T-cell (primary cell): ENCODE data around the gene IZUMO1. TPM values are rescaled to one million over a fixed set of nuclear protein-coding genes. Genes with fewer than 3 reads are reported as not detected.
A peak's percentile ranks its signal among the peaks of the same experiment; 100 is the strongest.
"Not testable (repeated sequence)": the region's sequence is repeated elsewhere in the genome, so short reads cannot be mapped to it uniquely, and the experiment has no call there.

Experiments used
- ATAC-seq, 4 experiments: fragments of 200-7000 bp in 3 of 4; fragments of 150-1000 bp in 1 of 4; cut with Tn5 transposase; replicated peaks in 1 of 4; 1 replicate in 3 of 4; 2 replicates in 1 of 4; pipeline ENCODE4 v1.10.0; 2021; ENCODE audit warnings: moderate library complexity in 3 of 4, mild to moderate bottlenecking in 2 of 4, moderate number of reproducible peaks in 1 of 4
- CTCF ChIA-PET, 2 donors: fragments of 300-600 bp; sonication (Branson Sonifier 250); formaldehyde crosslinking; loops; one replicate each; lab custom pipeline; 2022; ENCODE audit warnings: antibody characterized with exemption in 2 of 2; lab: Charles Lee
- POLR2A ChIA-PET, 2 donors: fragments of 300-600 bp; sonication (Branson Sonifier 250); formaldehyde crosslinking; loops; one replicate each; lab custom pipeline; 2022; ENCODE audit warnings: antibody characterized with exemption in 2 of 2; lab: Charles Lee
- DNase-seq, 35 experiments: peaks; one replicate each; pipeline versions ENCODE4 v3.0.0 to v3.0.0-alpha.2; 2013 to 2023
- H3K27ac ChIP-seq: one replicate; pipeline ENCODE4 v1.5.1; 2013; ENCODE audit warnings: low read length
- H3K27me3 ChIP-seq, 2 experiments: replicated peaks in 1 of 2; 1 replicate in 1 of 2; 2 replicates in 1 of 2; pipeline versions ENCODE4 v1.6.1 to v1.7.0; 2013; ENCODE audit warnings: low read length in 1 of 2, mixed read lengths in 1 of 2; ENCODE audit not compliant: control insufficient read depth in 2 of 2, insufficient read depth in 2 of 2; ENCODE audit errors: extremely low read depth in 1 of 2
- H3K36me3 ChIP-seq, 2 donors: 1 replicate in 1 of 2; 2 replicates in 1 of 2; pipeline versions ENCODE4 v1.6.1 to v1.7.0; 2013; ENCODE audit warnings: low read length in 1 of 2; ENCODE audit not compliant: control insufficient read depth in 2 of 2, insufficient read depth in 1 of 2; ENCODE audit errors: extremely low read depth in 1 of 2
- H3K4me1 ChIP-seq, 2 experiments: 1 replicate in 1 of 2; 2 replicates in 1 of 2; pipeline versions ENCODE4 v1.6.1 to v1.7.0; 2013; ENCODE audit warnings: low read length in 2 of 2, mixed read lengths in 1 of 2; ENCODE audit not compliant: insufficient read depth in 2 of 2, control insufficient read depth in 1 of 2; ENCODE audit errors: extremely low read depth in 1 of 2
- H3K4me3 ChIP-seq, 2 donors: 1 replicate in 1 of 2; 2 replicates in 1 of 2; pipeline versions ENCODE4 v1.5.1 to v1.7.0; 2013; ENCODE audit warnings: mild to moderate bottlenecking in 2 of 2, low read length in 1 of 2, moderate library complexity in 1 of 2; ENCODE audit not compliant: control insufficient read depth in 1 of 2; ENCODE audit errors: extremely low read depth in 1 of 2
- H3K9me3 ChIP-seq: 2 replicates; pipeline ENCODE4 v1.7.0; 2013
- H3K27ac Mint-ChIP-seq, 2 donors: one replicate each; pipeline ENCODE4 v1.8.0; 2020 to 2021; ENCODE audit warnings: mild to moderate bottlenecking in 2 of 2, mixed read lengths in 2 of 2
- H3K27me3 Mint-ChIP-seq, 2 donors: one replicate each; pipeline ENCODE4 v1.8.0; 2021 to 2022; ENCODE audit warnings: mixed read lengths in 2 of 2
- H3K36me3 Mint-ChIP-seq: one replicate; pipeline ENCODE4 v1.8.0; 2021; ENCODE audit warnings: mixed read lengths
- H3K4me1 Mint-ChIP-seq, 3 donors: one replicate each; pipeline ENCODE4 v1.8.0; 2020 to 2022; ENCODE audit warnings: mixed read lengths in 3 of 3, mild to moderate bottlenecking in 1 of 3
- H3K4me3 Mint-ChIP-seq, 3 donors: one replicate each; pipeline ENCODE4 v1.8.0; 2020 to 2022; ENCODE audit warnings: mild to moderate bottlenecking in 3 of 3, mixed read lengths in 3 of 3, moderate library complexity in 3 of 3
- H3K9me3 Mint-ChIP-seq, 3 donors: one replicate each; pipeline ENCODE4 v1.8.0; 2020 to 2022; ENCODE audit warnings: mixed read lengths in 3 of 3
- WGBS: methylation state at CpG from one replicate; pipeline ENCODE4 v1.1.5; 2013; ENCODE audit warnings: missing lambda C conversion rate; ENCODE audit not compliant: insufficient coverage; 5-methylcytosine and 5-hydroxymethylcytosine counted together
- total RNA-seq, 35 experiments: library from RNA in 6 of 35; stranded (reverse) in 6 of 35; fragments of 120-200 nt in 1 of 35; gene quantifications; one replicate each; pipeline versions ENCODE4 v1.2.1 to v1.2.4 and lab custom pipeline; 2013 to 2026

Gene IZUMO1
- total RNA-seq, 5 donors from 2014 or later (not counting 1 experiment from before 2014, with no cell fraction given): not detected

GRCh38 chr19:48777139-48777538, 30.4 kb upstream of the IZUMO1 start:
- no peaks in the 10 kb centered on the region for H3K36me3 ChIP-seq
- Mint-ChIP-seq H3K4me3 (no peak overlapping the region), H3K4me1 (peaks cover 0 to under 1% (median 0%) of the 10 kb centered on the region in 3 donors), H3K27me3 (peaks cover under 1 to 3% of the 10 kb centered on the region in 2 donors), H3K9me3 (no peaks in the 10 kb centered on the region), H3K27ac (no peak overlapping the region), H3K36me3 (no peaks in the 10 kb centered on the region)
- POLR2A ChIA-PET: no interaction called here
- CTCF ChIA-PET: interaction anchor here in 1 of 2 donors (0.6 kb wide), 1 partner anchor 271 kb away, joined by 4 read pairs; no protein-coding TSS in a partner anchor
- DNase-seq (no peak), ATAC-seq (no peak)
- 100% methylated on average over 4 of the region's 5 CpGs for WGBS
- no peak overlapping the region for H3K27ac ChIP-seq
- no peaks in the 10 kb centered on the region for H3K4me1 ChIP-seq
- H3K27me3 ChIP-seq: peaks cover 0 to 10% of the 10 kb centered on the region in 2 experiments
- H3K4me3 ChIP-seq: no peak overlapping the region
- no peaks in the 10 kb centered on the region for H3K9me3 ChIP-seq

GRCh38 chr19:48772503-48772953, 25.8 kb upstream of the IZUMO1 start:
- H3K27ac ChIP-seq: no peak overlapping the region
- ATAC-seq (no peak), DNase-seq (no peak)
- no peaks in the 10 kb centered on the region for H3K9me3 ChIP-seq
- no peaks in the 10 kb centered on the region for H3K36me3 ChIP-seq
- no peak overlapping the region for H3K27ac Mint-ChIP-seq
- ChIA-PET POLR2A (no interaction called here), CTCF (interaction anchor here (0.6 kb wide), 2 partner anchors 43 to 230 kb away, joined by 3 to 4 read pairs; no protein-coding TSS in a partner anchor)
- 92% methylated on average over 10 of the region's 13 CpGs for WGBS
- no peaks in the 10 kb centered on the region for H3K9me3 Mint-ChIP-seq
- no peak overlapping the region for H3K4me3 ChIP-seq
- peaks cover 12 to 21% of the 10 kb centered on the region in 2 donors for H3K27me3 Mint-ChIP-seq
- H3K27me3 ChIP-seq: peaks cover 2 to 34% of the 10 kb centered on the region in 2 experiments
- H3K36me3 Mint-ChIP-seq: no peaks in the 10 kb centered on the region
- H3K4me1 Mint-ChIP-seq: no peaks in the 10 kb centered on the region
- H3K4me1 ChIP-seq: no peaks in the 10 kb centered on the region
- no peak overlapping the region for H3K4me3 Mint-ChIP-seq

GRCh38 chr19:48770734-48771472, 24.2 kb upstream of the IZUMO1 start:
- no peak overlapping the region for H3K27ac ChIP-seq
- H3K36me3 ChIP-seq: no peaks in the 10 kb centered on the region
- no peaks in the 10 kb centered on the region for H3K36me3 Mint-ChIP-seq
- ChIA-PET POLR2A (no interaction called here), CTCF (no interaction called here)
- no peak overlapping the region for H3K4me3 ChIP-seq
- H3K27me3 Mint-ChIP-seq: peaks cover 13 to 25% of the 10 kb centered on the region in 2 donors
- peaks cover 2 to 34% of the 10 kb centered on the region in 2 experiments for H3K27me3 ChIP-seq
- H3K4me3 Mint-ChIP-seq: no peak overlapping the region
- no peaks in the 10 kb centered on the region for H3K9me3 Mint-ChIP-seq
- ATAC-seq: no peak
- 67% methylated on average over 4 of the region's 20 CpGs for WGBS
- no peak for DNase-seq
- no peak overlapping the region for H3K27ac Mint-ChIP-seq
- H3K9me3 ChIP-seq: no peaks in the 10 kb centered on the region
- no peaks in the 10 kb centered on the region for H3K4me1 Mint-ChIP-seq
- H3K4me1 ChIP-seq: no peaks in the 10 kb centered on the region

- ChIA-PET POLR2A (no interaction called here), CTCF (no interaction called here)
- Histone ChIP-seq H3K36me3 (no peaks in the 10 kb centered on the region), H3K4me1 (no peaks in the 10 kb centered on the region), H3K27me3 (peaks cover 2 to 36% of the 10 kb centered on the region in 2 experiments), H3K4me3 (no peak overlapping the region), H3K9me3 (no peaks in the 10 kb centered on the region), H3K27ac (no peak overlapping the region)
- ATAC-seq (no peak), DNase-seq (no peak)
- Mint-ChIP-seq H3K9me3 (no peaks in the 10 kb centered on the region), H3K36me3 (no peaks in the 10 kb centered on the region), H3K27ac (no peak overlapping the region), H3K27me3 (peaks cover 16 to 28% of the 10 kb centered on the region in 2 donors), H3K4me3 (no peak overlapping the region), H3K4me1 (no peaks in the 10 kb centered on the region)
- no CpG with 5 or more reads among the region's 7 CpGs for WGBS
These were observed 23.6 kb upstream of the IZUMO1 start for GRCh38 chr19:48770266-48770665.

GRCh38 chr19:48768994-48769713, 22.4 kb upstream of the IZUMO1 start:
- H3K9me3 ChIP-seq: no peaks in the 10 kb centered on the region
- ChIA-PET POLR2A (interaction anchor here in 1 of 2 donors (0.6 to 0.7 kb wide), 2 partner anchors 31 to 217 kb away, joined by 3 to 4 read pairs; no protein-coding TSS in a partner anchor), CTCF (interaction anchor here in 1 of 2 donors (0.6 kb wide), 2 partner anchors 79 to 768 kb away, joined by 4 to 5 read pairs; no protein-coding TSS in a partner anchor)
- H3K9me3 Mint-ChIP-seq: no peaks in the 10 kb centered on the region
- H3K27me3 Mint-ChIP-seq: peaks cover 20 to 32% of the 10 kb centered on the region in 2 donors
- H3K36me3 ChIP-seq: no peaks in the 10 kb centered on the region
- no peak overlapping the region for H3K4me3 Mint-ChIP-seq
- ATAC-seq: no peak
- no peaks in the 10 kb centered on the region for H3K4me1 ChIP-seq
- no peak for DNase-seq
- no peaks in the 10 kb centered on the region for H3K36me3 Mint-ChIP-seq
- H3K27me3 ChIP-seq: peaks cover 2 to 37% of the 10 kb centered on the region in 2 experiments
- no peak overlapping the region for H3K4me3 ChIP-seq
- WGBS: 76% methylated on average over 4 of the region's 11 CpGs
- H3K27ac Mint-ChIP-seq: peak overlapping the region in 1 of 2 donors; percentile 41
- H3K27ac ChIP-seq: no peak overlapping the region
- no peaks in the 10 kb centered on the region for H3K4me1 Mint-ChIP-seq

GRCh38 chr19:48768171-48768753, 21.6 kb upstream of the IZUMO1 start:
- peaks cover 20 to 32% of the 10 kb centered on the region in 2 donors for H3K27me3 Mint-ChIP-seq
- DNase-seq, H3K4me3 ChIP-seq, H3K4me3 Mint-ChIP-seq, H3K4me1 Mint-ChIP-seq, H3K4me1 ChIP-seq, H3K27ac Mint-ChIP-seq, H3K27ac ChIP-seq, H3K36me3 Mint-ChIP-seq, ATAC-seq, H3K9me3 Mint-ChIP-seq, H3K36me3 ChIP-seq, CTCF ChIA-PET, H3K9me3 ChIP-seq: not testable (repeated sequence)
- POLR2A ChIA-PET: interaction anchor here in 1 of 2 donors (0.7 kb wide), 1 partner anchor 30 kb away, joined by 4 read pairs; no protein-coding TSS in a partner anchor
- WGBS: 28% methylated on average over 2 of the region's 6 CpGs
- peaks cover 2 to 33% of the 10 kb centered on the region in 2 experiments for H3K27me3 ChIP-seq
